B cell (primary cell): ENCODE results near the gene MARK2. TPM values are rescaled to one million over a fixed set of nuclear protein-coding genes. Genes with fewer than 3 reads are reported as not detected.
A peak's percentile ranks its signal among the peaks of the same experiment; 100 is the strongest.

Experiments
- ATAC-seq: fragments of 200-7000 bp; cut with Tn5 transposase; one replicate; pipeline ENCODE4 v1.10.0; 2021; ENCODE audit warnings: low read depth, mild to moderate bottlenecking, moderate number of reproducible peaks, moderate library complexity
- CTCF ChIA-PET: fragments of 350-600 bp; sonication (Branson Sonifier 250); formaldehyde crosslinking; loops from one replicate; lab custom pipeline; 2021; ENCODE audit warnings: antibody characterized with exemption, inconsistent platforms; lab: Charles Lee
- POLR2A ChIA-PET: fragments of 350-600 bp; sonication (Branson Sonifier 250); formaldehyde crosslinking; loops from one replicate; lab custom pipeline; 2021; ENCODE audit warnings: antibody characterized with exemption; lab: Charles Lee
- DNase-seq: peaks from one replicate; pipeline ENCODE4 v3.0.0; 2013
- H2AFZ ChIP-seq: 2 replicates; pipeline ENCODE4 v1.6.1; 2012; ENCODE audit warnings: mild to moderate bottlenecking, low read depth, low read length; ENCODE audit not compliant: insufficient read depth, poor library complexity, severe bottlenecking
- H3K27ac ChIP-seq, 2 donors: 1 replicate in 1 of 2; 2 replicates in 1 of 2; pipeline ENCODE4 v1.5.1; 2012 to 2013; ENCODE audit warnings: low read length in 2 of 2, mild to moderate bottlenecking in 2 of 2, moderate library complexity in 1 of 2
- H3K27me3 ChIP-seq, 4 experiments: fragments of 200-600 bp in 1 of 4; sonication (generic) in 1 of 4; replicated peaks in 1 of 4; 1 replicate in 2 of 4; 2 replicates in 2 of 4; pipeline versions ENCODE4 v1.6.1 to v1.7.0; 2013 to 2016; ENCODE audit warnings: low read length in 3 of 4, mild to moderate bottlenecking in 2 of 4, mixed read lengths in 1 of 4, moderate library complexity in 1 of 4; ENCODE audit not compliant: insufficient read depth in 4 of 4, control insufficient read depth in 3 of 4; ENCODE audit errors: control extremely low read depth in 1 of 4
- H3K36me3 ChIP-seq, 2 experiments: replicated peaks in 1 of 2; 1 replicate in 1 of 2; 2 replicates in 1 of 2; pipeline versions ENCODE4 v1.6.1 to v1.7.1; 2013; ENCODE audit warnings: low read length in 1 of 2; ENCODE audit not compliant: insufficient read depth in 2 of 2, control insufficient read depth in 1 of 2; ENCODE audit errors: control extremely low read depth in 1 of 2, extremely low read depth in 1 of 2
- H3K4me1 ChIP-seq, 2 donors: fragments of 200-600 bp in 1 of 2; sonication (generic) in 1 of 2; 1 replicate in 1 of 2; 2 replicates in 1 of 2; pipeline versions ENCODE4 v1.5.1 to v1.6.1; 2013 to 2017; ENCODE audit warnings: low read length in 2 of 2; ENCODE audit not compliant: control insufficient read depth in 2 of 2, insufficient read depth in 2 of 2
- H3K4me2 ChIP-seq: replicated peaks from 2 replicates; pipeline ENCODE3; 2012; ENCODE audit warnings: mild to moderate bottlenecking, low read depth, low read length; ENCODE audit not compliant: poor library complexity, severe bottlenecking
- H3K4me3 ChIP-seq, 5 experiments: fragments of 200-600 bp in 1 of 5; sonication (generic) in 1 of 5; 1 replicate in 3 of 5; 2 replicates in 2 of 5; pipeline versions ENCODE4 v1.5.1 to v1.7.0; 2011 to 2016; ENCODE audit warnings: low read length in 4 of 5, mild to moderate bottlenecking in 4 of 5, low read depth in 2 of 5, control low read depth in 1 of 5, moderate library complexity in 1 of 5; ENCODE audit not compliant: insufficient read depth in 1 of 5; ENCODE audit errors: control extremely low read depth in 1 of 5, extremely low read depth in 1 of 5
- H3K79me2 ChIP-seq: fragments of 200-600 bp; sonication (generic); one replicate; pipeline ENCODE4 v1.6.0; 2016; ENCODE audit warnings: low read length; ENCODE audit not compliant: control insufficient read depth, insufficient read depth
- H3K9ac ChIP-seq: fragments of 200-600 bp; sonication (generic); 2 replicates; pipeline ENCODE4 v1.6.1; 2017; ENCODE audit warnings: mild to moderate bottlenecking, low read length, moderate library complexity
- H3K9me3 ChIP-seq, 3 donors: one replicate each; pipeline versions ENCODE4 v1.6.1 to v1.7.1; 2013; ENCODE audit warnings: low read length in 2 of 3; ENCODE audit not compliant: control insufficient read depth in 2 of 3, insufficient read depth in 1 of 3; ENCODE audit errors: control extremely low read depth in 1 of 3
- H4K20me1 ChIP-seq: 2 replicates; pipeline ENCODE4 v1.6.0; 2012; ENCODE audit warnings: mild to moderate bottlenecking, low read length; ENCODE audit not compliant: insufficient read depth, control insufficient read depth, poor library complexity, severe bottlenecking
- H3K27ac Mint-ChIP-seq: one replicate; pipeline ENCODE4 v1.8.0; 2021; ENCODE audit warnings: mixed read lengths
- H3K27me3 Mint-ChIP-seq: one replicate; pipeline ENCODE4 v1.8.0; 2021; ENCODE audit warnings: mixed read lengths
- H3K4me1 Mint-ChIP-seq: one replicate; pipeline ENCODE4 v1.8.0; 2021; ENCODE audit warnings: mixed read lengths
- H3K4me3 Mint-ChIP-seq: one replicate; pipeline ENCODE4 v1.8.0; 2021; ENCODE audit warnings: mixed read lengths
- H3K9me3 Mint-ChIP-seq: one replicate; pipeline ENCODE4 v1.8.0; 2022; ENCODE audit warnings: mixed read lengths; ENCODE audit not compliant: insufficient read depth
- CTCF ChIP-seq: fragments of 200-600 bp; IDR thresholded peaks from one replicate; pipeline ENCODE4 v1.8.0; 2022; ENCODE audit warnings: antibody characterized with exemption, mild to moderate bottlenecking
- EZH2 ChIP-seq: IDR thresholded peaks from 2 replicates; pipeline ENCODE4 v1.6.1; 2012; ENCODE audit warnings: borderline replicate concordance, low read depth, mild to moderate bottlenecking, moderate library complexity, low read length; ENCODE audit not compliant: insufficient read depth, poor library complexity, severe bottlenecking
- WGBS: methylation state at CpG from one replicate; pipeline ENCODE4 v1.1.5; 2013; ENCODE audit warnings: missing lambda C conversion rate; ENCODE audit not compliant: insufficient coverage; 5-methylcytosine and 5-hydroxymethylcytosine counted together
- intact Hi-C: fragments of 100-400 bp; cut with micrococcal nuclease; formaldehyde crosslinking; loops from one replicate; pipeline ENCODE4 v1.10.0; 2022
- polyA plus RNA-seq: library from polyadenylated mRNA; depleted of rRNA; stranded (reverse); fragments of >200 nt; gene quantifications from 2 replicates; pipeline ENCODE4 v1.2.3, GENCODE V29; 2012
- total RNA-seq, 2 donors: library from RNA; stranded (reverse); fragments of 120-200 nt in 1 of 2; gene quantifications; 1 replicate in 1 of 2; 2 replicates in 1 of 2; pipeline versions ENCODE4 v1.2.3 to v1.2.4, GENCODE V29; 2013 to 2022

The MARK2 gene
- total and polyA plus RNA-seq, 2 donors (not counting 1 experiment from before 2014, with no cell fraction given): 47.2 to 58.1 TPM

- Histone ChIP-seq H3K9ac (no peak overlapping the region), H2AFZ (peak overlapping the region; percentile 1), H3K4me1 (peaks cover 33 to 44% of the 10 kb centered on the region in 2 donors), H3K27me3 (no peaks in the 10 kb centered on the region), H3K36me3 (peaks cover 7 to 10% of the 10 kb centered on the region in 2 experiments), H3K4me2 (peak overlapping the region; percentile 79), H3K27ac (peak overlapping the region; percentile 82 to 91), H3K9me3 (no peaks in the 10 kb centered on the region), H3K79me2 (peaks cover 36% of the 10 kb centered on the region), H3K4me3 (no peak overlapping the region), H4K20me1 (peaks cover 37% of the 10 kb centered on the region)
- Mint-ChIP-seq H3K4me3 (peak overlapping the region; percentile 77), H3K4me1 (peaks cover 49% of the 10 kb centered on the region), H3K27me3 (no peaks in the 10 kb centered on the region), H3K27ac (peak overlapping the region; percentile 94), H3K9me3 (no peaks in the 10 kb centered on the region)
- 44% methylated on average over 1 of the region's 5 CpGs for WGBS
- ChIA-PET POLR2A (interaction anchor here (0.6 to 3.1 kb wide), 3 partner anchors 69 to 108 kb away, joined by 3 to 11 read pairs (median 6); no protein-coding TSS in a partner anchor), CTCF (interaction anchor here (0.7 to 7.5 kb wide), 54 partner anchors 8 to 481 kb away, joined by 3 to 254 read pairs (median 4); partner anchors contain the start of genes CATSPERZ, OTUB1, PRDX5 and RCOR2)
- ATAC-seq (no peak), DNase-seq (peak; percentile 81)
- intact Hi-C loops: loop anchor here (1.0 to 10.0 kb wide), 7 partner anchors 24 to 468 kb away; partner anchors contain the start of genes CATSPERZ, ESRRA and SPINDOC
- peak; percentile 83 for TF ChIP-seq CTCF
- no peak for TF ChIP-seq EZH2
These were observed 1.8 kb upstream of the MARK2 start for GRCh38 chr11:63837027-63837688.
